Liver (tissue), 9 donors: Measurements from ENCODE around the gene PSME2. TPM values are rescaled to one million over a fixed set of nuclear protein-coding genes. Genes with fewer than 3 reads are reported as not detected.

Experiments used
- DNase-seq: peaks from one replicate; pipeline ENCODE4 v3.0.0-alpha.2; 2017; ENCODE audit warnings: low spot score
- H3K27ac ChIP-seq, 2 donors: one replicate each; pipeline ENCODE4 v1.7.0; 2013; ENCODE audit warnings: inconsistent platforms in 2 of 2, low read length in 2 of 2, control low read depth in 1 of 2, low read depth in 1 of 2, mild to moderate bottlenecking in 1 of 2
- H3K27me3 ChIP-seq, 4 donors: one replicate each; pipeline versions ENCODE4 v1.6.1 to v1.7.0; 2013; ENCODE audit warnings: low read length in 3 of 4, inconsistent platforms in 1 of 4, mild to moderate bottlenecking in 1 of 4, moderate library complexity in 1 of 4; ENCODE audit not compliant: control insufficient read depth in 4 of 4, insufficient read depth in 4 of 4
- H3K36me3 ChIP-seq, 4 donors: one replicate each; pipeline versions ENCODE4 v1.6.1 to v1.7.0; 2013; ENCODE audit warnings: low read length in 3 of 4, mild to moderate bottlenecking in 3 of 4, low read depth in 1 of 4, moderate library complexity in 1 of 4; ENCODE audit not compliant: control insufficient read depth in 4 of 4, insufficient read depth in 3 of 4
- H3K4me1 ChIP-seq, 4 donors: one replicate each; pipeline versions ENCODE4 v1.6.1 to v1.7.0; 2013; ENCODE audit warnings: low read length in 3 of 4, mild to moderate bottlenecking in 3 of 4, moderate library complexity in 1 of 4; ENCODE audit not compliant: control insufficient read depth in 4 of 4, insufficient read depth in 4 of 4
- H3K4me3 ChIP-seq, 3 donors: one replicate each; pipeline versions ENCODE4 v1.6.1 to v1.7.0; 2013; ENCODE audit warnings: low read length in 3 of 3, control low read depth in 1 of 3, low read depth in 1 of 3, mild to moderate bottlenecking in 1 of 3
- H3K9ac ChIP-seq, 2 donors: one replicate each; pipeline ENCODE4 v1.7.0; 2013; ENCODE audit warnings: low read length in 2 of 2, mild to moderate bottlenecking in 2 of 2, moderate library complexity in 2 of 2, control low read depth in 1 of 2, low read depth in 1 of 2
- H3K9me3 ChIP-seq, 4 donors: one replicate each; pipeline versions ENCODE4 v1.6.1 to v1.7.0; 2013; ENCODE audit warnings: low read length in 3 of 4; ENCODE audit not compliant: control insufficient read depth in 4 of 4
- CTCF ChIP-seq: fragments of 150-350 bp; IDR thresholded peaks from 2 replicates; pipeline ENCODE4 v1.5.1; 2017; ENCODE audit warnings: improper control_type of control experiment, low read depth, low read length; ENCODE audit not compliant: missing input control
- EGR1 ChIP-seq, 2 donors: IDR thresholded peaks; 2 replicates each; pipeline ENCODE4 v1.6.1; 2016 to 2018; ENCODE audit warnings: antibody characterized with exemption in 2 of 2, low read depth in 2 of 2
- FOXA1 ChIP-seq: IDR thresholded peaks from 2 replicates; pipeline ENCODE4 v1.6.1; 2016; ENCODE audit warnings: antibody characterized with exemption
- FOXA2 ChIP-seq: IDR thresholded peaks from 2 replicates; pipeline ENCODE4 v1.6.1; 2016; ENCODE audit warnings: antibody characterized with exemption
- GABPA ChIP-seq, 2 donors: IDR thresholded peaks in 1 of 2; conservative IDR thresholded peaks in 1 of 2; 2 replicates each; pipeline ENCODE4 v1.6.1; 2016; ENCODE audit warnings: antibody characterized with exemption in 2 of 2, mild to moderate bottlenecking in 1 of 2, moderate library complexity in 1 of 2
- HNF4A ChIP-seq, 2 donors: conservative IDR thresholded peaks; 2 replicates each; pipeline ENCODE4 v1.6.1; 2016; ENCODE audit warnings: antibody characterized with exemption in 2 of 2, mild to moderate bottlenecking in 2 of 2
- HNF4G ChIP-seq: IDR thresholded peaks from 2 replicates; pipeline ENCODE4 v1.6.1; 2016; ENCODE audit warnings: antibody characterized with exemption
- JUND ChIP-seq, 2 donors: IDR thresholded peaks; 2 replicates each; pipeline ENCODE4 v1.6.1; 2016; ENCODE audit warnings: antibody characterized with exemption in 2 of 2
- MAX ChIP-seq: IDR thresholded peaks from 2 replicates; pipeline ENCODE4 v1.6.1; 2016; ENCODE audit warnings: antibody characterized with exemption
- NR2F2 ChIP-seq: IDR thresholded peaks from 2 replicates; pipeline ENCODE4 v1.6.1; 2016; ENCODE audit warnings: antibody characterized with exemption
- RAD21 ChIP-seq, 2 donors: IDR thresholded peaks; 2 replicates each; pipeline ENCODE4 v1.6.1; 2016; ENCODE audit warnings: antibody characterized with exemption in 2 of 2, mild to moderate bottlenecking in 2 of 2
- REST ChIP-seq: IDR thresholded peaks from 2 replicates; pipeline ENCODE4 v1.6.1; 2016; ENCODE audit warnings: antibody characterized with exemption, mild to moderate bottlenecking
- RXRA ChIP-seq, 2 donors: IDR thresholded peaks; 2 replicates each; pipeline ENCODE4 v1.6.1; 2017 to 2018; ENCODE audit warnings: antibody characterized with exemption in 2 of 2, mild to moderate bottlenecking in 1 of 2
- SP1 ChIP-seq: IDR thresholded peaks from 2 replicates; pipeline ENCODE4 v1.6.1; 2018; ENCODE audit warnings: antibody characterized with exemption, mild to moderate bottlenecking
- TAF1 ChIP-seq: conservative IDR thresholded peaks from 2 replicates; pipeline ENCODE4 v1.6.1; 2016; ENCODE audit warnings: antibody characterized with exemption, mild to moderate bottlenecking
- YY1 ChIP-seq: IDR thresholded peaks from 2 replicates; pipeline ENCODE4 v1.6.1; 2016; ENCODE audit warnings: antibody characterized with exemption, mild to moderate bottlenecking
- WGBS: extraction: QIAGEN DNeasy Blood & Tissue Kit; methylation state at CpG from one replicate; pipeline ENCODE4 v1.1.7; 2013; 5-methylcytosine and 5-hydroxymethylcytosine counted together
- polyA plus RNA-seq, 2 donors: library from polyadenylated mRNA; stranded (reverse) in 1 of 2; unstranded in 1 of 2; fragments of 200-250 nt in 1 of 2; fragments of >200 nt in 1 of 2; fragmentation: Nextera tagmentation in 1 of 2; extraction: Ambion mirVana in 1 of 2; gene quantifications; one replicate each; pipeline versions ENCODE4 v1.2.1 to v1.2.3, GENCODE V29; 2013 to 2015
- total RNA-seq, 2 donors: library from RNA; depleted of rRNA; stranded (reverse); fragments of >200 nt; gene quantifications; one replicate each; pipeline ENCODE4 v1.2.3, GENCODE V29; 2014
- TF ChIP-seq, protein P1 (sequence below): IDR thresholded peaks from 2 replicates; pipeline ENCODE4 v1.6.1; 2016; ENCODE audit warnings: antibody characterized with exemption
- TF ChIP-seq, protein P2 (sequence below): IDR thresholded peaks from 2 replicates; pipeline ENCODE4 v1.6.1; 2016; ENCODE audit warnings: antibody characterized with exemption
- donor health status: healthy.
- donor health status: healthy.
- donor health status: healthy.
- donor health status: healthy.
- donor health status: healthy.

Gene PSME2
- total and polyA plus RNA-seq, 4 donors: 56.9 to 247 (median 92.7) TPM

GRCh38 chr14:24098927-24099813 is 47.2 kb downstream of the PSME2 start:
- Histone ChIP-seq H3K36me3 (peaks cover 13 to 36% (median 24%) of the 10 kb centered on the region in 4 donors), H3K4me1 (peaks cover 6 to 80% (median 58%) of the 10 kb centered on the region in 4 donors)
- 61% methylated on average over 17 of the region's 17 CpGs for WGBS

More at GRCh38 chr14:24098927-24099813, 47.2 kb downstream of the PSME2 start:
- Histone ChIP-seq H3K27ac (no peak overlapping the region), H3K9me3 (no peaks in the 10 kb centered on the region), H3K4me3 (no peak overlapping the region), H3K27me3 (no peaks in the 10 kb centered on the region), H3K9ac (no peak overlapping the region)
- TF ChIP-seq HNF4A (conservative IDR thresholded peaks at IDR 0.05) (no peak), YY1 (no peak), JUND (IDR thresholded peaks at IDR 0.05) (no peak), HNF4G (no peak), RAD21 (IDR thresholded peaks at IDR 0.05) (no peak), NR2F2 (no peak), SP1 (no peak), FOXA2 (no peak), RXRA (IDR thresholded peaks at IDR 0.05) (no peak), MAX (no peak), EGR1 (IDR thresholded peaks at IDR 0.05; ENCODE audit: low read depth in 2 of 2) (no peak), GABPA (IDR thresholded peaks at IDR 0.05 in 1 of 2, conservative IDR thresholded peaks at IDR 0.05 in 1 of 2) (no peak), TAF1 (no peak), CTCF (no peak), REST (no peak), FOXA1 (no peak)
- TF ChIP-seq, protein P1, sequence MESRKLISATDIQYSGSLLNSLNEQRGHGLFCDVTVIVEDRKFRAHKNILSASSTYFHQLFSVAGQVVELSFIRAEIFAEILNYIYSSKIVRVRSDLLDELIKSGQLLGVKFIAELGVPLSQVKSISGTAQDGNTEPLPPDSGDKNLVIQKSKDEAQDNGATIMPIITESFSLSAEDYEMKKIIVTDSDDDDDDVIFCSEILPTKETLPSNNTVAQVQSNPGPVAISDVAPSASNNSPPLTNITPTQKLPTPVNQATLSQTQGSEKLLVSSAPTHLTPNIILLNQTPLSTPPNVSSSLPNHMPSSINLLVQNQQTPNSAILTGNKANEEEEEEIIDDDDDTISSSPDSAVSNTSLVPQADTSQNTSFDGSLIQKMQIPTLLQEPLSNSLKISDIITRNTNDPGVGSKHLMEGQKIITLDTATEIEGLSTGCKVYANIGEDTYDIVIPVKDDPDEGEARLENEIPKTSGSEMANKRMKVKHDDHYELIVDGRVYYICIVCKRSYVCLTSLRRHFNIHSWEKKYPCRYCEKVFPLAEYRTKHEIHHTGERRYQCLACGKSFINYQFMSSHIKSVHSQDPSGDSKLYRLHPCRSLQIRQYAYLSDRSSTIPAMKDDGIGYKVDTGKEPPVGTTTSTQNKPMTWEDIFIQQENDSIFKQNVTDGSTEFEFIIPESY: no peak
- TF ChIP-seq, protein P2, sequence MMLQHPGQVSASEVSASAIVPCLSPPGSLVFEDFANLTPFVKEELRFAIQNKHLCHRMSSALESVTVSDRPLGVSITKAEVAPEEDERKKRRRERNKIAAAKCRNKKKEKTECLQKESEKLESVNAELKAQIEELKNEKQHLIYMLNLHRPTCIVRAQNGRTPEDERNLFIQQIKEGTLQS: no peak
- no peak for DNase-seq
